Thyroid gland (tissue), 4 donors: ENCODE results near the gene STOX2.

ENCODE experiments used
- POLR2A ChIP-seq, 2 donors: fragments of 450-650 bp; IDR thresholded peaks; one replicate each; pipeline ENCODE4 v1.6.1; 2017; ENCODE audit warnings: antibody characterized with exemption in 2 of 2, mild to moderate bottlenecking in 2 of 2, moderate library complexity in 1 of 2
- TF ChIP-seq, protein P1 (sequence below), 6 experiments: fragments of 200-600 bp in 3 of 6; fragments of 450-650 bp in 3 of 6; sonication (generic) in 3 of 6; IDR thresholded peaks; one replicate each; pipeline ENCODE4 v1.5.1; 2016 to 2019; ENCODE audit warnings: antibody characterized with exemption in 6 of 6, mild to moderate bottlenecking in 2 of 6, inconsistent platforms in 1 of 6, moderate library complexity in 1 of 6

DNA sequence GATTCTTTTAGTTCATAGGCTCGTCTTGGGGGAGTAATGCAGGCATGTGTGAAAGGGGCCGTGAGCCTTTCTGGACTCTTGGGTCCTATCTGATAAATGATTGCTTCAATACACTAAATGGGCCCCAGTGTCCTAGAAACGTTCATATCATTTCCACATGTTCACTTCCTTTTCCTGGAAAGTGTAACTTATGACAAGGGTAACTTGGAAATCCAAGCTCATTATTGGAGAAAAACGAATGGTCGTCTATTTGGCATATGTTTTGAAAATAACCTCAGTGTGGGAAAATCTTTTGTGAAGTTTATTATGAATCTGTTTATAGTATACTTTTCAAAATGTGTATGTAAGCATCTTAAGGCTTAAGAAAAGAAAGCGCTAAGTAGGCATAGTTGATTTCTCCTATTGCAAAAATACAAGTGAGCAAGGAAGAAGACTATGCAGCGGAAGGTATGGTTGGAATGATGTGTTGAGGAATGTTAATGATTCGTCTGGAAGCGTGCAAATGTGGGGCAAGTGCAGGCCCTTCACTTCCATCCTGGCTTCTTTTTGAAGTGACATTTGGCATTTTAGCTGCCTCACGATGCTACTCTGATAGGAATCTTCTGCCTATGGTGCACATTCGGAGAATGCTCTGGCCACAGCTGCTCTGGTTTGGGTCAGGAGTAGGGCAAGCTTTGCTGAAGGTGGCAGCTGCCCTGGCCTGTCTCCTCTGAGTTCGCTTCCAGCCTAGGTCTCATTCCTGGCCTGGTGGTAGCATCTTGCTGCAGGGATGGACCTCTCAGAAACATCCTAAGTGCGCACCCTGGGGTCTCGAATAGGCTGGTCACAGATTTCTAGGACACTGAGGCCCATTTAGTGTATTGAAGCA lies 49.5 kb upstream of the STOX2 start:
- TF ChIP-seq, protein P1, sequence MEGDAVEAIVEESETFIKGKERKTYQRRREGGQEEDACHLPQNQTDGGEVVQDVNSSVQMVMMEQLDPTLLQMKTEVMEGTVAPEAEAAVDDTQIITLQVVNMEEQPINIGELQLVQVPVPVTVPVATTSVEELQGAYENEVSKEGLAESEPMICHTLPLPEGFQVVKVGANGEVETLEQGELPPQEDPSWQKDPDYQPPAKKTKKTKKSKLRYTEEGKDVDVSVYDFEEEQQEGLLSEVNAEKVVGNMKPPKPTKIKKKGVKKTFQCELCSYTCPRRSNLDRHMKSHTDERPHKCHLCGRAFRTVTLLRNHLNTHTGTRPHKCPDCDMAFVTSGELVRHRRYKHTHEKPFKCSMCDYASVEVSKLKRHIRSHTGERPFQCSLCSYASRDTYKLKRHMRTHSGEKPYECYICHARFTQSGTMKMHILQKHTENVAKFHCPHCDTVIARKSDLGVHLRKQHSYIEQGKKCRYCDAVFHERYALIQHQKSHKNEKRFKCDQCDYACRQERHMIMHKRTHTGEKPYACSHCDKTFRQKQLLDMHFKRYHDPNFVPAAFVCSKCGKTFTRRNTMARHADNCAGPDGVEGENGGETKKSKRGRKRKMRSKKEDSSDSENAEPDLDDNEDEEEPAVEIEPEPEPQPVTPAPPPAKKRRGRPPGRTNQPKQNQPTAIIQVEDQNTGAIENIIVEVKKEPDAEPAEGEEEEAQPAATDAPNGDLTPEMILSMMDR (IDR thresholded peaks at IDR 0.05): no peak
- TF ChIP-seq POLR2A (IDR thresholded peaks at IDR 0.05): no peak
